ENCODE results near the gene RPH3AL.

The RPH3AL gene

DNA sequence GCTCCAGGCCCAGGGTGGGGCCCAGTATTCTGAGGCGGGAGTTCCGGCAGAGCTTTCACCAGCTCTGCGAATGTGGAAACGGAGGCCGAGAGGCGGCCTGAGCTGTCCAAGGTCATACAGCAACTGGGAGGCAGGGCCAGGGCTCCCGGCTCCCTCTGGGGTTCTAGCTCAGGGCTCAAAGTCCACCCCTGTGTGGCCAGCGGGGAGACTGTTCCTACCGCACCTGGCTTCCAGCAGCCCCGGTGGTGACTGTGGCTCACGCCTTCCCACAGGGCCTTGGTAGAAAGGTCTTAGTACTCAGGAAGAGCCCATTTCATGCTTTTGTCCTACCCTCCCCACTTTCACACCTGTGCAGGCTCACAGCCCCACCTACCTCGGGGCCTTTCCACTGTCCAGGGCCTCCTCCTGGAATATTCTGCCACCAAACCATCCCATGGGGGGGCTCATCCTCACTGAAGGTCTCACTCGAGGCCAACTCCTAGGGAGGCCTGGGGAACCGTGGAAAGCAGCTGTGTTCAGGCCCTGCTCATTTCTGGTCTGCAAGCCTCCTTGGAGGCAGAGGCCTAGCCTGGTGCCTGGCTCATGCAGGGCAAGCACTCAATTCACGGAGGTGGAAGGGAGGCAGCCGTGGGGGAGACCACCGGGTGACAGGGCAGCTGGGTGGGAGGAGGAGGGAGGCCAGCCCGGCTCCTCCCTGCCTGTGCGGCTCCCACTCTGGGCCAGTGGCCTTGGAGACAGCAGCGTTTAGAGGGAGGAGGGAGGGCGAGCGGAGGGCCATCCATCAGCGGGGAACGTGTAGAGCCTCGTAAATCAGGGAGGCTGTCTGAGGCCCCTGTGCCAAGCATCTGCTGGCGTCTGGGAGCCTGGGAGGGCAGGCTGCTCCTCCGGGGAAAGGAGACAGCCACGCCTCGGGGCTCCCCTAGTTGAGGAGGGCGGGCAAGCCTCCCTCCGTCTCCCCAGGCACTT, 158.5 kb downstream of the RPH3AL start:
- DNase-seq: no peak

DNA sequence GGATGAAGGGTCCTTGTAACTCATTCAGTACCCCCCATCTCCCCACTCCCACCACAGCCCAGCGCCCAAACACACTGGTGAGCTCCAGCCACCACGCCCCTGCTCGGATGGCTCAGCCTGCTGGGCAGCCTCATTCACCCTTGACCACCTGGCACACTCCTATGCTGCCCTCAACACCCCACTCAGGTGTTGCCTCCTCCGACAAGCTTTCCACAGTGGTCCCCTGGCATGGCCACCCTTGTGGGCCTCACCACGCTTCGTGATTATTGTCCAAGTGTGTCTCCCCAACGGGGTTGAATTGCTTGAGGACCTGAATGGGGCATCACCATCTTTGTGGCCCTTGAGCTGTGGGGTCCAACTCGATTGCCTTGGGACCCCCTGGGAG, 159.2 kb downstream of the RPH3AL start:
- DNase-seq: no peak

DNA sequence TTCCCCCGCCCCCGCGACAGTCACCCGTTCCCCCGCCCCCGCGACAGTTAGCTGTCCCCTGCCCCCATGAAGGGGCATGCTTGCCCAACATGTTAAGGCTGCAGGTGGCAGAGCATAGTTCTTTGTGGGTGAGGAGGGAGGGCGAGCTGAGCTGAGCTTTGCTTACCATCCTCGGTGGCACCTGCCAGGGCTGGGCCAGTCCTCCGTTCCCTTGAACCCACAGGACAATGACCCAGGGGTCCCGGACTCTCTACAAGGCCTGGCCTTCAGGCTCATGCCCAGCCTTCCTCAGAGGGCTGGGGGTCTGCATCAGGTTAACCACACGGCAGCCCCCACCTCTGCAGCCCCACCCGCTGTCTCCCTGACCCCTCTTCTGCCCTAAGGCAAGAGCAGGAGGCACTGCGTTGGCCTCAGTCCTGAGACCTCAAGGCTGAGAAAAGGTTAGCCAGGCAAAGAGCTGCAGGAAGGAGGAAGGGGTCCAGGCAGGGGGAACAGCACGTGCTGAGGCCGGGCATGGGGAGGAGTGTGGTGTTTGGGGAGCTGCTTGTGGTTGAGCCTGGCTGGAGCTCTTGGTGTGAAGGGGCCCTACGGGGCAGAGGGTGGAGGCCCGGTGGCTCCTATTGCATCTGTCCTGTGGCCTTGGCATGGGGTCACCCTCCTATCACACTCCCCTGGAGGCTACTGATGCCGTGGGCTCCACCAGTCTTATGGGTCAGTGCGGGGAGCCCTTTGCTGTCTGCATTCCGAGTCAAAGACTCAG, 159.8 kb downstream of the RPH3AL start:
- no peak for DNase-seq

DNA sequence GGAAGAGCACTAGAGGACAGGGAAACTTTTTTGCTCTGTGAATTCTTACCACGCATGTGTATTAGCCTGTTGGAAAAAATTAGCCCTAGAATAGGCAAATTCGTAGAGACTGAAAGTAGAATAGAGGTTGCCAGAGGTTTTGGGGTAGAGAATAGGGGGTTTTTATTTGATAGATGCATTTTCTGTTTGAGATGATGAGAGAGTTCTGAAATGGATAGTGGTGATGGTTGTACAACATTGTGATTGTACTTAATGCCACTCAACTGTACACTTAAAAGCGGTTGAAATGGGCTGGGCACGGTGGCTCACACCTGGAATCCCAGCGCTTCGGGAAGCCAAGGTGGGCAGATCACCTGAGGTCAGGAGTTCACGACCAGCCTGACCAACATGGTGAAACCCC, 163.2 kb downstream of the RPH3AL start:
- no peak for DNase-seq

DNA sequence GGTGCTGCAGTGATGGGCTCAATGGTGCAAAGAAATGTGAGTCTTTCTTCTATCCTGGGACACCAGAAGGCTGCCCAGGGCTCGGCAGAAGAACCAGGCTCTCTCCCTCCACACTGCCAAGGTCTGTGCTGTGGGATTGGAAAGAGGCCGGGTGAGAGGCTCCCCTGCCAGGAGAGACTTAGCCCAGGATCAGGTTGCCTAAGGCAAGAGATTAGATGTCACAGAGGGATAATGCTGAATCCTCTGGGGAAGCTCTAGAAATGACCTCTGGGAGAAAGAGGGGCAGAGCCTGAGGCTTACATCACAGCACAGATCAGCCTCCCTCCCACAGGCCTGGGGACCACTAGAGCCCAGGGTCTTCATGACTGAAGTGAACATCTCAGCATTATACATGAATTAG, 165.5 kb downstream of the RPH3AL start:
- no peak for DNase-seq

DNA sequence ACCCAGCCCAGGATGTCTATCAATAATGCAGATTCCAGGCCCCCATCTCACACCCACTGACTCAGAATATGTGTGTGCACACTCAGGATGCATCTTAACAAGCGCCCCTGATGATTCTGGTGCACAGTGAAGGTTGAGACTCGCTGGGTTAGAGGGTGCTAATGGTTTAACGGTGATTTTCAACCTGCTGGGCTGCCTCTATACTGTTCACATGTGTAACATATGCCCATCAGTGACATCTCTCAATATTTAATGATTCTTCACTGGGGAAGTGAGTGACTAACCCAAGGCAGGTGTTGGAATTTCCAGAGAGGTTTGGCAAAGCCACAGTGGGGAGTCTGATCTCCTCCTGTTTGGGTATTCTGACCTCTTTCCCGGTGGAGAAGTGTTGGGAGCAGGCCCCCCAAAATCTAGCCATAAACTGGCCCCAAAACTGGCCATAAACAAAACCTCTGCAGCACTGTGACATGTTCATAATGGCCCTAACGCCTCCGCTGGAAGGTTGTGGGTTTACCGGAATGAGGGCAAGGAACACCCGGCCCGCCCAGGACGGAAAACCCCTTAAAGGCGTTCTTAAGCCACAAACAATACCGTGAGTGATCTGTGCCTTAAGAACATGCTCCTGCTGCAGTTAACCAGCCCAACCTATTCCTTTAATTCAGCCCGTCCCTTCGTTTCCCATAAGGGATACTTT, 167.0 kb downstream of the RPH3AL start:
- DNase-seq: no peak

DNA sequence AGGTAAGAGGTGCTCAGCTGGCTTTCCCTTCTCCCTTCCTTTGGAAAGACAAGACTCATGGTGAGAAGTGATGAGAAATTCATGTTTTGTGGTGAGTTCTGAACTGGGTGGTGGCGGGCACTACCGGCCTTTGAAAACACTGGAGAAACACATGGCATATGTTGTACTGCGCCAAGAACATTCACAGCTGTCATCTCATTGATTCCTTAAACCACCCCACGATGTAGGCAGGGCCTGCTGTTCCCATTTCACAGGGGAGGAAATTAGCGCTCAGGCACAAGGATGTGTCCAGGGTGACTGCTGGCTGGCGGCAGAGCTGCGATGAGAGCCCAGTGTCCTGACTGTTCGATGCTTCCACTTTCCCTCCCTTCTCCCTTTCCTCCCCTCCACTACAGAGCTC, 169.6 kb downstream of the RPH3AL start:
- DNase-seq: no peak

DNA sequence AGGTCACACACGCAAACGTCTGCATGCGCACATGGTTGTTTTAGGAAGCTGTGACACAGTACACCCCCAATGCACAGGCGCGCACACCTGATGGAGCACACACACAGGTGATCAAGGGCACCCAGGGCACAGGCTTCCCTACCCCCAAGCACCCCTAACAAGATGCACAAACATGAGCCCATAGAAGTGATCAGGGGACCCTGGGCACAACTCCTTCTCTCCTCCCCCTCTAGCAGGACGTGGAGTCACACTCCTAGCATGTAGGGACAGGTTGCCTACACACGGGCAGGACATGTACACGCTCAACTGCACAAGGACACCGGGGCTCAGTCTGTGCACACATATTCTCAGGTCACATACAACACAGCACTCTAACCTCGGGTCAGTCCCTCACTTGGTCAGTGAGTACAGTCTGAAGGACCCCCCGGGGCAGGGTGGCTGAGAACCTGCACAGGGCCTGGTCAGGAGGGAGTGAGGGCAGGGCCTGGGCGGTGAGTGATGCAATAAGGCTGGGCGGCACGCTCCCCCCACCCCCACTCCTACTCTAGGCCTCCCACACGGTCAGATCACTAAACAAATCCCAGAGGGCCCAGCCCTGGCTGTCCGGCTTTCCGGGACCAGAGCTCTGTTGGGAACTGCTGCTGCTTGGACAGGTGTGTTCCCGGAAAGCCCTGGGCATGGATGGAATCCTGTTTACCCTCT, 170.4 kb downstream of the RPH3AL start:
- DNase-seq: no peak

DNA sequence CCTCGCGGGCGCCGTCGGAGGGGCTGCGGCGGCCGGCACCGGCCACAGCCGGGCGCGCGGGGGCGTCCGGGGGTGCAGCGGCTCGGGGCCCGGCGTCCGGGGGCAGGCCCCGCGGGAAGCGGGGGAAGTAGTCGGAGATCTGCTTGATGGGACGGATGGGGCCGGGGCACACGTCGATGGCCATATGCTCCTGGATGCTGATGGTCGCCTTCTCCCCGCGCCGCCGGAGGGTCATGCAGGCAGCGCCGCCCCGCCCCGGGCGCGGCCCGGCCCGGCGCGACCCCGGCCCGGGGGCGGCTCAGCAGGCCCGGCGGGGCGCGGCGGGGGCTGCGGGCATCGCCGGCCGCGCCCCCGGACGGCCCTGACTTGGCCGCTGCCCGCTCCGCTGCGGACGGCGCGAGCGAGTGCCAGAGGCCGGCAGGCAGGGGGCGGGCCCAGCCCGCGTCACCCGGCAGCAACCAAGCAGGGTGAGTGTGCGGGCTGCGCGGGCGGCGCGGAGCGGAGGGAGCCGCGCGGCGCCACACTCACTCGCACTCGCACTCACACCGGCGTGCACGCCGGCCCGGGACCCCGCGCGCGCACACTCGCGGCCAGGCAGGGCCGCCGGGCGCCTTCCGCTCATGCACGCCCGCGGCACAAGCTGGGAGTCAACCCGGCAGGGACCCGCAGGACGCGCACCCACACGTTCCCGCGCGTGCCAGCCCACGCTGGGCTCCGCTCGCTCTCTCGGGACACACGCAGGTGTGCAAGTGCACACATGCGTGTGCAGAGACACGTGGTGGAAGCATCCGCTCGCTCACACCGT, 171.2 kb downstream of the RPH3AL start, which contains the start of gene DOC2B:
Gene DOC2B, minus strand, starts transcription at position 406 of the 805 bp plus-strand sequence. Its CDS starts 171 bp downstream, at position 235.
- DNase-seq: peak; percentile 55

DNA sequence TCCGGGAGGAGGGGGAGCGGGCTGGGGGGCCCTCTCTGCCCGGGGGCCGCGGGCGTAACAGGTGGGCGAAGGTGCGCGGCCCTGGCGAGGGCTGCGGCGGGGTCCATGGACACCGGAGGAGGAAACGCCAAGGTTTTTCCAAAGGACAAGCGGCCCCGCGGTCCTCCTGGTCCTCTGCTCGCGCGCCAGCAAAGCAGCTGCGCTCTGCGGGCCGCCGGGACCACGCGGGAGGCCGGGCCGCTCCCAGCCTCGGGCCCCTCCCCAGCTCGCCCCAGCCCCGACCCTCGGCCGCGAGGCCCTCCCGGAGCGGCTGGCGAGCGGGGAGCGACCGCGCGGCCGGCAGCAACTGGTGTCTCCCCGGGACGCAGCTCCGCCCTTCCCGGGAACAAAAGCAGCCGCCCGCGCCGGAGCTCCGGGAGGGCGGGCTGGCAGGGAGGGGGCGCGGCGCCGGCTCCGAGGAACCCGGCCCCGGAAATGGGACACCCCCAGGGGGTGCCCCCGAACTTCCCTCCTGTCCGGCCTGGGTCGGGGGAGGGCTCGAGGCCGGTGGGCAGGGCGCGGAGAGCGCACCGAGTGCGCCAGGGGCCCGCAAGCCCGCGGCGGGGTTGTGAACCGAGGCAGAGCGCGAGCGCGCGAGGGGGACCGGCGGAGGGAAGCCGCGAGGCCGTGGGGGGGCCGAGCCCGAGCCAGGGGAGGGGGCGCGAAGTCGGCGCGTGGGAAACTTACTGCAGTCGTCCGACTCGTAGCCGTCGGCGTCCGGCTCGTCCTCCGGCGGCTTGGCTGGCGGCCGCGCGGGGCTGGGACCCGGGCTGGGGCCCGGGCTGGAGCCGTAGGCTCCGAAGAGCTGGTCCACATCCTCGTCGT, 172.0 kb downstream of the RPH3AL start:
- peak; percentile 45 for DNase-seq

DNA sequence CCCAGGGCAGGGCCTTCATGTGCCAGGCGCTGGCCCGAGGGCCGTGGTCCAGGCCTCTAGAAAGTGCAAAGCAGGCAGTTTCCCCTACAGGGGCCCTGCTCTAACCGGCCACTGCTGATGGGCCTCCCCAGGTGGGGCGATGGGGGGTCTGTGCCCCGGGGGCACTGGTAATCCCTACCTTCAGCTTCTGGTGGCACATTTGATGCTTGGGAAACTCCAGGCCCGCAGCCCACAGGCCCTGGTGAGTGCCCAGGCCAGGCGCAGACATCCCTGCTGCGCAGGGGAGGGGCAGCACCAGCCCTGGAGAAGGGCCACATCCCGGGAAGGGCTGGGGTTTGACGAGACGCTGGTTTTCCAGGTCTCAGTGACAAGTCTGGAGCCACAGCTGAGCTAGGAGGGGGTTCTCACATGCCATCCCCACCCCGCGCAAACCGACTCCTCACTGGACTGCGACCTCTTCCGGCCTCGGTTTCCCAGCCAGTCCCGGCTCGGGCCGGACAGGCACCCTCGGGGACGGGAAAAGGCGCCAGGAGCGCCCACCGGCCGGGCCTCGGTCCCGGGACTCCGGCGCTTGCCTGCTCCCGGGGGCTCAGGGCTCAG, 172.7 kb downstream of the RPH3AL start:
- DNase-seq: no peak

DNA sequence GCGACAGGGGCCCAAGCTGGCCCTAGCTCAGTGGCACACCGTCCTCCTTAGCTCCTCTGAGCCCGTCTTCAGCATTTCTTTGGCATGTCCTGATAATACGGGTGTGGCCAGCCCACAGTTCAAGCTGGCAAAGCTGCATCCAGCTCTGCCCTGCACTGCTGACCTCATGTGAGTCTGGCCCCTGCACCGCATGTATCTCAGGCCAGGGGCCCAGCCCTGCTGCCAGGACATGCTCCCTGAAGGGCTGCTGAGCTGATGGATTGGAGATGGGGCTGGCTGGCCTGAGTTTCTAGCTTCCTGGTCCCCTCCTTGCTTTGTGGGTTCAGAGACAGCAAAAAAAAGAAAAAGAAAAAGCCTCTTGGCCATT, 173.6 kb downstream of the RPH3AL start:
- no peak for DNase-seq

DNA sequence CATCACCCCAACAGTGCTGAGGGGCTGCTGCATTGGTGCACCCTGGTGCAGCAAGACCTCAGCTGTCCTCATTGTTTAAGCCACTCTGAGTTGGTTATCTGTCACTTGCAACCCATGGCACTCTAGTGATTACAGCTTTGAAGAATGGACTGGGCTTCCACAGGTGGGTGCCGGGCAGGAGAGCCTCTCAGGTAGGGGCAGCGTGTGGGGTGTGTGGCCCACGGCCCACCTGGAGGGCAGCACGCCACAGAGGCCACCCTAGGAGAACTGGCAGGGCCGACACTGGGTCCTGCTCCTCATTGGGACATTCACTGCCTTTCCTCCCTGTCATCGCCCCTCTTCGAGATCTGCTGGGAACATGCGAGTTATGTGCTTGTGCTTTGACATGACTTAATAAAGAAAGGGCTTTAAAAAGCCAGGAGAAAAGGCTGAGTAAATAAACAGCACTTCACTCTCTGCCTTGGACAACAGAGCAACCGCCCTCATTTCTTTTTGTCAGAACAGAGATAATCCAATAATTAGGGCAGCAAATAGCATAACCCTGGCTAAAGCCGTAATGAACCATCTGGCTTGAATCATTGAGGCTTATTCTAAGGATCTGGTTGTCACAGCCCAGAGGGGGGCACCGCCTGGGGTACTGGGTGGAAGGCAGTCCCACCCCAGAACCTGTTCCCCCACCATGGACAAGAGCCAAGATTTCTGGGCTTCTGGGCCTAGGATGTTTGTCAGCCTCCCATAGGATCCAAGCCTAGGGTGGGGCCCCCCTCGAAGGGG, 174.1 kb downstream of the RPH3AL start:
- DNase-seq: no peak

DNA sequence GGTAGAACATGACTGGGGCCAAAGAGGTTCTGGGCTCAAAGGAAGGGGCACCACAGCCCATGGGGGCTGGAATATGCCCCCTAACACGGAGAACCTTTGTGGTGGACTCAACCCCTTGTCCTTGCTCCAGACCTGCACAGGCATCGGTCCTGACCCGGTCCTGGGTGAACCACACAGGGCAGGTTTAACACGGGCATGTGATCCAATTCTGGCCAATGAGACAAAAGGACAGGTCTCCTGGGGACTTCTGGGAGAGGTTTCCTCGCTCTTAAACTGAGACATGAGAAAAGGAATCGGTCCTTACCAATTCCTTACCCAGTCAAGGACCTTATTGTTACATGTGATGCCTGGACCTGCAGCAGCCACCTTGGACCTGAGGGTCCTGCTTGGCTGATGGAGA, 174.8 kb downstream of the RPH3AL start:
- no peak for DNase-seq

DNA sequence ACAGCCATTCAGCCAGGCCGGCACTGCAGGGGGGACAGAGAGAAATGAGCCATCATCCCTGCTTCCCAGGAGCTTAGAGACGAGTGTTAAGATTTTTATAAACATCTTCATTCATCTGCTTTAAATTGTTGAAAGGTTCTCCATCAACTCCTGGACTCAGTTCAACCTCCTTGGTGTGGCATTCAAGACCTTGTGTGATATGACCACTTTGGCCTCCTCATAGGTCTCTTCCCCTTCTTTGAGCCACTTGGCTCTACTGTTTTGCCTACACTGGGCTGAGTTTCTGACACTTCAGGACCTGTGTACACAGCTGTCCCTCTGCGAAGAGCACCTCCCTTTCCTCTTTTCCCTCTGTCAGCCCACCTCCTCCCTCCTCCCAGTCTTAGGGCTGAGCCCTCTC, 175.5 kb downstream of the RPH3AL start:
- no peak for DNase-seq

DNA sequence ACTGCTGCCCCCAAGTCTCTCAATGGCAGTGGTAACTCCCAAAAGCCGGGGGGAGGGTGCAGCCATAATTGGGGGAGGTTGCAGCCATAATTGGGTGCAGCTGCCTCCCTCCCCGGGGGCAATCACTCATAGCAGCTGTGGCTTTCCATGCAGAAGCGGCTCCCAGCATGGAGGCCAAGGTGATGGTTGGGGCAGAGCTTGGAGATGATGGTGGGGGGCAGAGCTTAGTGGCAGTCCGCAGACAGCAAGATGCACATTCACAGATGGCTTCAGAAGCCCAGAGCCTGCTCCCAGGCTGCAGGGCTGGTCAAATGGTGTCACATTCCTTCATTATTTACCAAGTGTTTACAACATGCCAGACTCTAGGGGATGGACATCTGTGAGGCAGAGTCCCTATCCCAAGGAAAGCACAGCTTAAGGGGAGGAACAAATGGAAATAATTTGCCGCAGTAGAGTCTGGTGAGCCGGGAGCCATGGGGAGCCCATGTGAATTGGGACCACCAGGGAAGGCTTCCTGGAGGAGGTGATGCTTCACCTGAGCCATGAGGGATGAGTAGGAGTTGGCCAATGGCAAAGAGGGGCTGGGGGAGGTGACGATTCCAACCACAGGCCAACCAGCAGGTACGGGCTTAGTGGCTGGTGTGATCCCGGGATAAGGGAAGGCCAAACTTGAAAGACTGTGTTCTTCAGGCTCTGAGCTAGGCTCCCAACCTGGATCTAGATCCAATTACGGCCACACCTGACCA, 179.3 kb downstream of the RPH3AL start:
- no peak for DNase-seq

DNA sequence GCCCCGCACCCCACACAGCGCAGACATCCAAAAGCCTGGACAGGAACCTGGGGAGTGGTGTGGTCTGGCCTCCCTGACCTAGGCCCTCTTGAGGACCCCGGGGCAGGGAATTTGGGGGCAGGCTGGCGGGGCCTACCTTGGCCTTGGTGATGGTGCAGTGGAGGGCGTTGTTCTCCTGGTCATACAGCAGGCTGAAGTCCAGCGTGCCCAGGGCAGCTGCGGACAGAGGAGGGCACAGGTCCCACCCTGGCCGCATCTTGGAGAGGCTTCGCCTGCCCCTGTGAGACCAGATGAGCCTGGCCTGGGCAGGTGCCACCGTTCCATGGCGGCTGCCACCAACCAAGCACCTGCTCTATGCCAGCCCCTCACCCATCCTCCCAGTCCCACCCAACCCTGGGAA, 180.2 kb downstream of the RPH3AL start:
- no peak for DNase-seq

DNA sequence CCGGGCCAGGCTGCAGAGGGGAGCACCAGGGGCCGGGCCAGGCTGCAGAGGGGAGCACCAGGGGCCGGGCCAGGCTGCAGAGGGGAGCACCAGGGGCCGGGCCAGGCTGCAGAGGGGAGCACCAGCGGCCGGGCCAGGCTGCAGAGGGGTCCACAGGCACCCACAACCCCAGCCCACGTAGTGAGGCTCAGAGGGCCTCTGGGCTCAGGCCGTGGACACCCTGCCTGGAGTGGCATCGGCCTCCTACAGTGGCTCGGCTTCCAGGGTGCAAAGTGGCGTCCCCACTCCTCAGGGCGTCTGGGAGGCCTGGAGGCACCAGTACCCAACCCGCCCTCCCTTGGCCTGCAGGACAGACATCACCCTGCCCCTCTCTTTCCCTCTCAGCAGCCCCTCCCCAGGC, 180.7 kb downstream of the RPH3AL start:
- no peak for DNase-seq

DNA sequence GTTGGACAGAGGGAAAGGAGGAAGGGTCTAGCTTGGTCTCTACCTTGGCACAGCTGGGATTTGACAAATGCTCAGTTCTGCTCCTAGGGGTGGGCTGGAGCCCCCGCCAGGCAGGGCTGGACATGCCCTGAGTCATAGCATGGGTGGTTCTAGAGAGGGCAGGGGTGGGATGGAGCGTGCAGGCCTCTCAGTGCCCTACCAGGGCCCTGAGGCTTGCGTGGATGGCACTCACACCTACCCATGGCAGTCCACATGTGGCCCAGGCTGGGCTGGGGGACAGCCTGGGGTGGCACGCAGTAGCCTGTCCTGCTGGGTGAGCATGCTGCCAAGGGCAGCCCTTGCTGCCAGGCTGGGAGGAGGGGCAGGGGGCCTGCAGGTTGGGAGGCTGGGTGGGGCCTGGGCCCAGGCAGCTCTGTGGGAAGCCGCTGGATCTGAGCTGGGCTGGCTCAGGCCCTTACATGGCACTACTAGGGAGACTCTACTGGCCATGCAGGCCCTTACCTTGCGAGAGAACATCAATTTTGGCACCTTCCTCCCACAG, 182.4 kb downstream of the RPH3AL start:
- no peak for DNase-seq

Data from right hindlimb (tissue), 1 donor.